HEK293 (cell line): Measurements from ENCODE around the gene PIGP.

Experiments used
- HOXA7 ChIP-seq: sonication (generic); formaldehyde crosslinking; IDR thresholded peaks from 2 replicates; pipeline ENCODE4 v1.8.1; 2022; ENCODE audit warnings: missing genetic modification reagents, borderline replicate concordance
- KLF7 ChIP-seq: fragments of 450-650 bp; formaldehyde crosslinking; IDR thresholded peaks from 2 replicates; pipeline ENCODE4 v1.5.1; 2016; ENCODE audit warnings: missing biosample characterization, missing genetic modification characterization, borderline replicate concordance
- ZFP41 ChIP-seq: fragments of 450-650 bp; formaldehyde crosslinking; IDR thresholded peaks from 2 replicates; pipeline ENCODE4 v1.5.1; 2016; ENCODE audit warnings: missing biosample characterization, missing genetic modification characterization, borderline replicate concordance
- ZNF138 ChIP-seq: fragments of 450-650 bp; formaldehyde crosslinking; IDR thresholded peaks from 2 replicates; pipeline ENCODE4 v1.5.1; 2016; ENCODE audit warnings: missing biosample characterization, missing genetic modification characterization, borderline replicate concordance
- ZNF19 ChIP-seq: fragments of 450-650 bp; formaldehyde crosslinking; IDR thresholded peaks from 2 replicates; pipeline ENCODE4; 2016; ENCODE audit warnings: missing biosample characterization, missing genetic modification characterization, low read depth
- ZNF274 ChIP-seq, 2 experiments: fragments of 200-500 bp in 1 of 2; fragments of 450-650 bp in 1 of 2; sonication (Bioruptor generic) in 1 of 2; formaldehyde crosslinking in 1 of 2; IDR thresholded peaks; 2 replicates each; pipeline versions ENCODE4 v1.5.1 to v1.6.1; 2014 to 2016; ENCODE audit warnings: borderline replicate concordance in 1 of 2, inconsistent platforms in 1 of 2, low read length in 1 of 2, missing biosample characterization in 1 of 2, missing genetic modification characterization in 1 of 2
- ZNF501 ChIP-seq: fragments of 450-650 bp; formaldehyde crosslinking; IDR thresholded peaks from 2 replicates; pipeline ENCODE4 v1.5.1; 2016; ENCODE audit warnings: missing biosample characterization, missing genetic modification characterization
- ZNF629 ChIP-seq: fragments of 450-650 bp; formaldehyde crosslinking; IDR thresholded peaks from 2 replicates; pipeline ENCODE4 v1.5.1; 2017; ENCODE audit warnings: missing biosample characterization, missing genetic modification characterization
- ZNF658 ChIP-seq: fragments of 450-650 bp; formaldehyde crosslinking; IDR thresholded peaks from 2 replicates; pipeline ENCODE4; 2016; ENCODE audit warnings: missing biosample characterization, missing genetic modification characterization
- ZSCAN23 ChIP-seq: fragments of 450-650 bp; formaldehyde crosslinking; IDR thresholded peaks from 2 replicates; pipeline ENCODE4 v1.5.1; 2016; ENCODE audit warnings: missing biosample characterization, missing genetic modification characterization
- TF ChIP-seq, protein P1 (sequence below): fragments of 450-650 bp; formaldehyde crosslinking; IDR thresholded peaks from 2 replicates; pipeline ENCODE4 v1.5.0; 2017; ENCODE audit warnings: missing biosample characterization, missing genetic modification characterization, borderline replicate concordance
- TF ChIP-seq, protein P2 (sequence below): fragments of 450-650 bp; formaldehyde crosslinking; IDR thresholded peaks from 2 replicates; pipeline ENCODE4 v1.5.1; 2016; ENCODE audit warnings: missing biosample characterization, missing genetic modification characterization
- TF ChIP-seq, protein P3 (sequence below): fragments of 450-650 bp; formaldehyde crosslinking; IDR thresholded peaks from 2 replicates; pipeline ENCODE4 v1.5.1; 2016; ENCODE audit warnings: missing biosample characterization, missing genetic modification characterization

DNA sequence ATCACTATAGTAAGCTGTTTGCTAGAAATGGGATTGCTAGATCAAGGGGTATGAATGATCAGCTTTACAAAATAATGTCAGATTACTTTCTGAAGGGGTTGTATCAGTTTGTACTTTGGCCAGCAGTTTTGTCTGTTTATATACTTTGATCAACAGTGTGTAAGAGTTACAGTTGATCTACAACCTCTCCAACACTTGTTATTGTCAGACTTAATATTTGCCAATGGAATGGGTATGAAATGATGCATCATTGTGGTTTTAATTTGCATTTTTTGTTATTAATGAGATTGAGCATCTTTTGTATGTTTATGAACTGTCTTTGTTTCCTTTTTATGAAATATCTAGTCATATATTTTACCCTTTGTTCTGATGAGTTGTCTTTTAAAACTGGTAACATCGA lies 4.5 kb upstream of the PIGP start:
- TF ChIP-seq ZSCAN23 (tag by site-specific recombination): no peak
- TF ChIP-seq, protein P1, sequence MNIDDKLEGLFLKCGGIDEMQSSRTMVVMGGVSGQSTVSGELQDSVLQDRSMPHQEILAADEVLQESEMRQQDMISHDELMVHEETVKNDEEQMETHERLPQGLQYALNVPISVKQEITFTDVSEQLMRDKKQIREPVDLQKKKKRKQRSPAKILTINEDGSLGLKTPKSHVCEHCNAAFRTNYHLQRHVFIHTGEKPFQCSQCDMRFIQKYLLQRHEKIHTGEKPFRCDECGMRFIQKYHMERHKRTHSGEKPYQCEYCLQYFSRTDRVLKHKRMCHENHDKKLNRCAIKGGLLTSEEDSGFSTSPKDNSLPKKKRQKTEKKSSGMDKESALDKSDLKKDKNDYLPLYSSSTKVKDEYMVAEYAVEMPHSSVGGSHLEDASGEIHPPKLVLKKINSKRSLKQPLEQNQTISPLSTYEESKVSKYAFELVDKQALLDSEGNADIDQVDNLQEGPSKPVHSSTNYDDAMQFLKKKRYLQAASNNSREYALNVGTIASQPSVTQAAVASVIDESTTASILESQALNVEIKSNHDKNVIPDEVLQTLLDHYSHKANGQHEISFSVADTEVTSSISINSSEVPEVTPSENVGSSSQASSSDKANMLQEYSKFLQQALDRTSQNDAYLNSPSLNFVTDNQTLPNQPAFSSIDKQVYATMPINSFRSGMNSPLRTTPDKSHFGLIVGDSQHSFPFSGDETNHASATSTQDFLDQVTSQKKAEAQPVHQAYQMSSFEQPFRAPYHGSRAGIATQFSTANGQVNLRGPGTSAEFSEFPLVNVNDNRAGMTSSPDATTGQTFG: no peak
- no peak for TF ChIP-seq ZNF658 (tag by site-specific recombination)
- TF ChIP-seq, protein P2, sequence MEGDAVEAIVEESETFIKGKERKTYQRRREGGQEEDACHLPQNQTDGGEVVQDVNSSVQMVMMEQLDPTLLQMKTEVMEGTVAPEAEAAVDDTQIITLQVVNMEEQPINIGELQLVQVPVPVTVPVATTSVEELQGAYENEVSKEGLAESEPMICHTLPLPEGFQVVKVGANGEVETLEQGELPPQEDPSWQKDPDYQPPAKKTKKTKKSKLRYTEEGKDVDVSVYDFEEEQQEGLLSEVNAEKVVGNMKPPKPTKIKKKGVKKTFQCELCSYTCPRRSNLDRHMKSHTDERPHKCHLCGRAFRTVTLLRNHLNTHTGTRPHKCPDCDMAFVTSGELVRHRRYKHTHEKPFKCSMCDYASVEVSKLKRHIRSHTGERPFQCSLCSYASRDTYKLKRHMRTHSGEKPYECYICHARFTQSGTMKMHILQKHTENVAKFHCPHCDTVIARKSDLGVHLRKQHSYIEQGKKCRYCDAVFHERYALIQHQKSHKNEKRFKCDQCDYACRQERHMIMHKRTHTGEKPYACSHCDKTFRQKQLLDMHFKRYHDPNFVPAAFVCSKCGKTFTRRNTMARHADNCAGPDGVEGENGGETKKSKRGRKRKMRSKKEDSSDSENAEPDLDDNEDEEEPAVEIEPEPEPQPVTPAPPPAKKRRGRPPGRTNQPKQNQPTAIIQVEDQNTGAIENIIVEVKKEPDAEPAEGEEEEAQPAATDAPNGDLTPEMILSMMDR (tag by site-specific recombination): no peak
- TF ChIP-seq KLF7 (tag by site-specific recombination): no peak
- no peak for TF ChIP-seq ZNF19 (tag by site-specific recombination)
- TF ChIP-seq ZNF274 (IDR thresholded peaks at IDR 0.05; ENCODE audit: low read length): no peak
- TF ChIP-seq ZNF274 (tag by site-specific recombination; IDR thresholded peaks at IDR 0.05; ENCODE audit: borderline replicate concordance): no peak
- TF ChIP-seq, protein P3, sequence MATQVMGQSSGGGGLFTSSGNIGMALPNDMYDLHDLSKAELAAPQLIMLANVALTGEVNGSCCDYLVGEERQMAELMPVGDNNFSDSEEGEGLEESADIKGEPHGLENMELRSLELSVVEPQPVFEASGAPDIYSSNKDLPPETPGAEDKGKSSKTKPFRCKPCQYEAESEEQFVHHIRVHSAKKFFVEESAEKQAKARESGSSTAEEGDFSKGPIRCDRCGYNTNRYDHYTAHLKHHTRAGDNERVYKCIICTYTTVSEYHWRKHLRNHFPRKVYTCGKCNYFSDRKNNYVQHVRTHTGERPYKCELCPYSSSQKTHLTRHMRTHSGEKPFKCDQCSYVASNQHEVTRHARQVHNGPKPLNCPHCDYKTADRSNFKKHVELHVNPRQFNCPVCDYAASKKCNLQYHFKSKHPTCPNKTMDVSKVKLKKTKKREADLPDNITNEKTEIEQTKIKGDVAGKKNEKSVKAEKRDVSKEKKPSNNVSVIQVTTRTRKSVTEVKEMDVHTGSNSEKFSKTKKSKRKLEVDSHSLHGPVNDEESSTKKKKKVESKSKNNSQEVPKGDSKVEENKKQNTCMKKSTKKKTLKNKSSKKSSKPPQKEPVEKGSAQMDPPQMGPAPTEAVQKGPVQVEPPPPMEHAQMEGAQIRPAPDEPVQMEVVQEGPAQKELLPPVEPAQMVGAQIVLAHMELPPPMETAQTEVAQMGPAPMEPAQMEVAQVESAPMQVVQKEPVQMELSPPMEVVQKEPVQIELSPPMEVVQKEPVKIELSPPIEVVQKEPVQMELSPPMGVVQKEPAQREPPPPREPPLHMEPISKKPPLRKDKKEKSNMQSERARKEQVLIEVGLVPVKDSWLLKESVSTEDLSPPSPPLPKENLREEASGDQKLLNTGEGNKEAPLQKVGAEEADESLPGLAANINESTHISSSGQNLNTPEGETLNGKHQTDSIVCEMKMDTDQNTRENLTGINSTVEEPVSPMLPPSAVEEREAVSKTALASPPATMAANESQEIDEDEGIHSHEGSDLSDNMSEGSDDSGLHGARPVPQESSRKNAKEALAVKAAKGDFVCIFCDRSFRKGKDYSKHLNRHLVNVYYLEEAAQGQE: no peak
- TF ChIP-seq ZNF501 (tag by site-specific recombination): no peak
- TF ChIP-seq ZFP41: no peak
- TF ChIP-seq ZNF138 (tag by site-specific recombination): no peak
- TF ChIP-seq ZNF629 (tag by site-specific recombination): no peak
- no peak for TF ChIP-seq HOXA7 (CRISPR knock-in tag)
